HCT116 (cell line): ENCODE data around the gene EML3. TPM values are rescaled to one million over a fixed set of nuclear protein-coding genes. Genes with fewer than 3 reads are reported as not detected.

Experiments
- ATAC-seq: fragments of 200-7000 bp; cut with Tn5 transposase; 2 replicates; pipeline ENCODE4 v1.9.1; 2020; ENCODE audit warnings: mild to moderate bottlenecking, moderate library complexity
- BruUV-seq: library from RNA; stranded (reverse); fragments of 400-500 nt; replicated peaks from 2 replicates; lab custom pipeline; 2021; lab: Mats Ljungman, UMichigan
- CTCF ChIA-PET: fragments of 300-600 bp; sonication (Branson Sonifier 250); formaldehyde crosslinking; loops from one replicate; lab custom pipeline; 2021; ENCODE audit warnings: antibody characterized with exemption; lab: Charles Lee
- POLR2A ChIA-PET: fragments of 300-600, 350-600 bp; sonication (Branson Sonifier 250); formaldehyde crosslinking; loops from one replicate; lab custom pipeline; 2021; ENCODE audit warnings: antibody characterized with exemption; lab: Charles Lee
- RAD21 ChIA-PET, 2 experiments: fragments of 300-600 bp; sonication (Branson Sonifier 250); formaldehyde crosslinking; loops; one replicate each; lab custom pipeline; 2023; ENCODE audit warnings: low total read pairs in 2 of 2; ENCODE audit not compliant: uncharacterized antibody in 2 of 2, unreplicated experiment in 2 of 2, low non-redundant PET in 1 of 2; lab: Charles Lee
- DNase-seq: peaks from one replicate; pipeline ENCODE4 v3.0.0-alpha.2; 2010; ENCODE audit warnings: low read depth, low spot score
- H2AFZ ChIP-seq: fragments of 200-600 bp; shearing (Covaris generic), sonication (generic); 2 replicates; pipeline ENCODE4 v1.6.1; 2017; ENCODE audit warnings: low read depth, mixed run types, mixed read lengths, antibody characterized with exemption, low read length; ENCODE audit not compliant: poor library complexity, severe bottlenecking
- H3K27ac ChIP-seq: 2 replicates; pipeline ENCODE4 v1.5.1; 2012; ENCODE audit warnings: low read depth, low read length
- H3K27me3 ChIP-seq: fragments of 200-600 bp; sonication (generic); 2 replicates; pipeline ENCODE4 v1.6.1; 2016; ENCODE audit warnings: mixed run types, low read length, mixed read lengths; ENCODE audit not compliant: insufficient read depth
- H3K36me3 ChIP-seq, 2 experiments: fragments of 200-500 bp in 1 of 2; fragments of 200-600 bp in 1 of 2; sonication (Bioruptor generic) in 1 of 2; sonication (generic) in 1 of 2; 2 replicates each; pipeline versions ENCODE4 v1.5.1 to v1.6.1; 2014 to 2016; ENCODE audit warnings: low read length in 2 of 2, inconsistent platforms in 1 of 2, mixed read lengths in 1 of 2, mixed run types in 1 of 2; ENCODE audit not compliant: insufficient read depth in 2 of 2, control insufficient read depth in 1 of 2
- H3K4me1 ChIP-seq, 2 experiments: fragments of 200-600 bp in 1 of 2; sonication (generic) in 1 of 2; 2 replicates each; pipeline versions ENCODE4 v1.5.1 to v1.6.1; 2012 to 2017; ENCODE audit warnings: low read length in 2 of 2, inconsistent platforms in 1 of 2, mild to moderate bottlenecking in 1 of 2, mixed read lengths in 1 of 2, mixed run types in 1 of 2, moderate library complexity in 1 of 2; ENCODE audit not compliant: insufficient read depth in 2 of 2, control insufficient read depth in 1 of 2
- H3K4me2 ChIP-seq: fragments of 200-600 bp; sonication (generic); 2 replicates; pipeline ENCODE4 v1.6.1; 2017; ENCODE audit warnings: mixed run types, low read length, mixed read lengths
- H3K4me3 ChIP-seq, 2 experiments: fragments of 200-600 bp in 1 of 2; sonication (generic) in 1 of 2; replicated peaks in 1 of 2; 2 replicates each; pipeline ENCODE4 v1.5.1; 2011 to 2016; ENCODE audit warnings: low read length in 2 of 2, control low read depth in 1 of 2, low read depth in 1 of 2, mild to moderate bottlenecking in 1 of 2, mixed read lengths in 1 of 2, mixed run types in 1 of 2
- H3K79me2 ChIP-seq: fragments of 200-600 bp; sonication (generic); 2 replicates; pipeline ENCODE4 v1.6.1; 2017; ENCODE audit warnings: mild to moderate bottlenecking, mixed run types, low read length, moderate library complexity, mixed read lengths; ENCODE audit not compliant: insufficient read depth
- H3K9ac ChIP-seq: fragments of 200-600 bp; sonication (generic); 2 replicates; pipeline ENCODE4 v1.6.1; 2016; ENCODE audit warnings: low read length, mixed read lengths
- H3K9me2 ChIP-seq: fragments of 200-600 bp; sonication (generic), shearing (Covaris generic); 2 replicates; pipeline ENCODE4 v1.6.1; 2017; ENCODE audit warnings: mixed run types, mild to moderate bottlenecking, moderate library complexity; ENCODE audit not compliant: insufficient read depth
- H3K9me3 ChIP-seq, 2 experiments: fragments of 200-500 bp in 1 of 2; fragments of 200-600 bp in 1 of 2; sonication (Bioruptor generic) in 1 of 2; sonication (generic) in 1 of 2; 2 replicates each; pipeline ENCODE4 v1.6.1; 2014 to 2017; ENCODE audit warnings: low read length in 2 of 2, mixed read lengths in 2 of 2, inconsistent platforms in 1 of 2, low read depth in 1 of 2, mild to moderate bottlenecking in 1 of 2, mixed run types in 1 of 2, moderate library complexity in 1 of 2; ENCODE audit not compliant: control insufficient read depth in 1 of 2, insufficient read depth in 1 of 2
- H4K20me1 ChIP-seq: fragments of 200-600 bp; sonication (generic), shearing (Covaris generic); 2 replicates; pipeline ENCODE4 v1.6.1; 2017; ENCODE audit warnings: mixed run types, mild to moderate bottlenecking, moderate library complexity; ENCODE audit not compliant: insufficient read depth
- ATF3 ChIP-seq: IDR thresholded peaks from 2 replicates; pipeline ENCODE4 v1.6.1; 2012
- CEBPB ChIP-seq: IDR thresholded peaks from 2 replicates; pipeline ENCODE4 v1.6.1; 2012; ENCODE audit warnings: low read depth
- CTCF ChIP-seq, 3 experiments: fragments of 200-600 bp in 1 of 3; sonication (generic) in 1 of 3; IDR thresholded peaks in 2 of 3; conservative IDR thresholded peaks in 1 of 3; 2 replicates each; pipeline ENCODE4 v1.5.1; 2012 to 2017; ENCODE audit warnings: low read depth in 2 of 3, low read length in 2 of 3, antibody characterized with exemption in 1 of 3, borderline replicate concordance in 1 of 3, control low read depth in 1 of 3, mild to moderate bottlenecking in 1 of 3, mixed read lengths in 1 of 3, mixed run types in 1 of 3, moderate library complexity in 1 of 3; ENCODE audit not compliant: insufficient read depth in 1 of 3
- ELF1 ChIP-seq: IDR thresholded peaks from 2 replicates; pipeline ENCODE4 v1.6.1; 2012; ENCODE audit warnings: low read depth, borderline replicate concordance
- EZH2 ChIP-seq: fragments of 200-600 bp; sonication (generic); IDR thresholded peaks from 2 replicates; pipeline ENCODE4 v1.6.1; 2017; ENCODE audit warnings: antibody characterized with exemption, mixed run types
- EZH2phosphoT487 ChIP-seq: fragments of 200-600 bp; IDR thresholded peaks from 2 replicates; pipeline ENCODE4 v1.6.1; 2018; ENCODE audit warnings: antibody characterized with exemption, borderline replicate concordance
- MAX ChIP-seq: IDR thresholded peaks from 2 replicates; pipeline ENCODE4 v1.6.1; 2012
- POLR2A ChIP-seq: IDR thresholded peaks from 2 replicates; pipeline ENCODE4 v1.7.0; 2011; ENCODE audit warnings: borderline replicate concordance; ENCODE audit not compliant: insufficient read depth, insufficient read length; ENCODE audit errors: extremely low read depth
- RAD21 ChIP-seq: IDR thresholded peaks from 2 replicates; pipeline ENCODE4 v1.6.1; 2012; ENCODE audit warnings: low read depth, mild to moderate bottlenecking
- REST ChIP-seq: IDR thresholded peaks from 2 replicates; pipeline ENCODE4 v1.6.1; 2012; ENCODE audit warnings: low read depth
- SP1 ChIP-seq: IDR thresholded peaks from 2 replicates; pipeline ENCODE4 v1.6.1; 2012; ENCODE audit warnings: low read depth
- SRF ChIP-seq: IDR thresholded peaks from 2 replicates; pipeline ENCODE4 v1.6.1; 2012; ENCODE audit warnings: low read depth
- ZFX ChIP-seq: fragments of 450-650 bp; IDR thresholded peaks from 2 replicates; pipeline ENCODE4 v1.6.1; 2017
- intact Hi-C: fragments of 100-400 bp; cut with micrococcal nuclease; formaldehyde crosslinking; loops from 2 replicates; pipeline ENCODE4 v1.10.0; 2022
- total RNA-seq: library from RNA; stranded (reverse); gene quantifications from one replicate; pipeline ENCODE4 v1.2.1, GENCODE V29; 2021; ENCODE audit not compliant: unreplicated experiment

Gene EML3
- total RNA-seq, 1 experiment from 2014 or later, result 124 TPM

- Histone ChIP-seq H3K9me3 (no peaks in the 10 kb centered on the region), H3K4me2 (no peak overlapping the region), H3K9me2 (no peaks in the 10 kb centered on the region), H3K4me1 (peaks cover 1 to 25% of the 10 kb centered on the region in 2 experiments), H3K79me2 (peaks cover 8% of the 10 kb centered on the region), H3K27me3 (no peaks in the 10 kb centered on the region), H3K9ac (no peak overlapping the region), H3K36me3 (peaks cover 0 to 8% of the 10 kb centered on the region in 2 experiments; a peak in 2 of 4 replicates), H2AFZ (no peak overlapping the region), H3K4me3 (no peak overlapping the region), H4K20me1 (no peaks in the 10 kb centered on the region), H3K27ac (no peak overlapping the region)
- DNase-seq (no peak), ATAC-seq (no peak)
- CTCF ChIA-PET, result no interaction called here
- no TSS peak for BruUV-seq
- intact Hi-C loops, result no loop called here
- RAD21 ChIA-PET, result no interaction called here
- TF ChIP-seq REST (no peak), ZFX (no peak), SRF (no peak), EZH2 (no peak), ELF1 (no peak), RAD21 (no peak), CEBPB (no peak), EZH2phosphoT487 (no peak), CTCF (IDR thresholded peaks at IDR 0.05 in 2 of 3, conservative IDR thresholded peaks at IDR 0.05 in 1 of 3; ENCODE audit: borderline replicate concordance in 1 of 3, insufficient read depth in 1 of 3, low read depth in 2 of 3, low read length in 2 of 3) (no peak), SP1 (no peak), ATF3 (no peak), MAX (no peak), POLR2A (no peak)
- POLR2A ChIA-PET, result interaction anchor here (1.5 kb wide), 1 partner anchor 59 kb away, joined by 4 read pairs; the partner anchor contains the start of genes C11orf98 and CSKMT
Observed at GRCh38 chr11:62605902-62606301, 6.7 kb downstream of the EML3 start.
